B cell (primary cell): ENCODE data around the gene TCEA3. TPM values are rescaled to one million over a fixed set of nuclear protein-coding genes. Genes with fewer than 3 reads are reported as not detected.

Experiments
- ATAC-seq: fragments of 200-7000 bp; cut with Tn5 transposase; one replicate; pipeline ENCODE4 v1.10.0; 2021; ENCODE audit warnings: low read depth, mild to moderate bottlenecking, moderate number of reproducible peaks, moderate library complexity
- CTCF ChIA-PET: fragments of 350-600 bp; sonication (Branson Sonifier 250); formaldehyde crosslinking; loops from one replicate; lab custom pipeline; 2021; ENCODE audit warnings: antibody characterized with exemption, inconsistent platforms; lab: Charles Lee
- POLR2A ChIA-PET: fragments of 350-600 bp; sonication (Branson Sonifier 250); formaldehyde crosslinking; loops from one replicate; lab custom pipeline; 2021; ENCODE audit warnings: antibody characterized with exemption; lab: Charles Lee
- DNase-seq: peaks from one replicate; pipeline ENCODE4 v3.0.0; 2013
- H2AFZ ChIP-seq: 2 replicates; pipeline ENCODE4 v1.6.1; 2012; ENCODE audit warnings: mild to moderate bottlenecking, low read depth, low read length; ENCODE audit not compliant: insufficient read depth, poor library complexity, severe bottlenecking
- H3K27ac ChIP-seq, 2 donors: 1 replicate in 1 of 2; 2 replicates in 1 of 2; pipeline ENCODE4 v1.5.1; 2012 to 2013; ENCODE audit warnings: low read length in 2 of 2, mild to moderate bottlenecking in 2 of 2, moderate library complexity in 1 of 2
- H3K27me3 ChIP-seq, 4 experiments: fragments of 200-600 bp in 1 of 4; sonication (generic) in 1 of 4; replicated peaks in 1 of 4; 1 replicate in 2 of 4; 2 replicates in 2 of 4; pipeline versions ENCODE4 v1.6.1 to v1.7.0; 2013 to 2016; ENCODE audit warnings: low read length in 3 of 4, mild to moderate bottlenecking in 2 of 4, mixed read lengths in 1 of 4, moderate library complexity in 1 of 4; ENCODE audit not compliant: insufficient read depth in 4 of 4, control insufficient read depth in 3 of 4; ENCODE audit errors: control extremely low read depth in 1 of 4
- H3K36me3 ChIP-seq, 2 experiments: replicated peaks in 1 of 2; 1 replicate in 1 of 2; 2 replicates in 1 of 2; pipeline versions ENCODE4 v1.6.1 to v1.7.1; 2013; ENCODE audit warnings: low read length in 1 of 2; ENCODE audit not compliant: insufficient read depth in 2 of 2, control insufficient read depth in 1 of 2; ENCODE audit errors: control extremely low read depth in 1 of 2, extremely low read depth in 1 of 2
- H3K4me1 ChIP-seq, 2 donors: fragments of 200-600 bp in 1 of 2; sonication (generic) in 1 of 2; 1 replicate in 1 of 2; 2 replicates in 1 of 2; pipeline versions ENCODE4 v1.5.1 to v1.6.1; 2013 to 2017; ENCODE audit warnings: low read length in 2 of 2; ENCODE audit not compliant: control insufficient read depth in 2 of 2, insufficient read depth in 2 of 2
- H3K4me2 ChIP-seq: replicated peaks from 2 replicates; pipeline ENCODE3; 2012; ENCODE audit warnings: mild to moderate bottlenecking, low read depth, low read length; ENCODE audit not compliant: poor library complexity, severe bottlenecking
- H3K4me3 ChIP-seq, 5 experiments: fragments of 200-600 bp in 1 of 5; sonication (generic) in 1 of 5; 1 replicate in 3 of 5; 2 replicates in 2 of 5; pipeline versions ENCODE4 v1.5.1 to v1.7.0; 2011 to 2016; ENCODE audit warnings: low read length in 4 of 5, mild to moderate bottlenecking in 4 of 5, low read depth in 2 of 5, control low read depth in 1 of 5, moderate library complexity in 1 of 5; ENCODE audit not compliant: insufficient read depth in 1 of 5; ENCODE audit errors: control extremely low read depth in 1 of 5, extremely low read depth in 1 of 5
- H3K79me2 ChIP-seq: fragments of 200-600 bp; sonication (generic); one replicate; pipeline ENCODE4 v1.6.0; 2016; ENCODE audit warnings: low read length; ENCODE audit not compliant: control insufficient read depth, insufficient read depth
- H3K9ac ChIP-seq: fragments of 200-600 bp; sonication (generic); 2 replicates; pipeline ENCODE4 v1.6.1; 2017; ENCODE audit warnings: mild to moderate bottlenecking, low read length, moderate library complexity
- H3K9me3 ChIP-seq, 3 donors: one replicate each; pipeline versions ENCODE4 v1.6.1 to v1.7.1; 2013; ENCODE audit warnings: low read length in 2 of 3; ENCODE audit not compliant: control insufficient read depth in 2 of 3, insufficient read depth in 1 of 3; ENCODE audit errors: control extremely low read depth in 1 of 3
- H4K20me1 ChIP-seq: 2 replicates; pipeline ENCODE4 v1.6.0; 2012; ENCODE audit warnings: mild to moderate bottlenecking, low read length; ENCODE audit not compliant: insufficient read depth, control insufficient read depth, poor library complexity, severe bottlenecking
- H3K27ac Mint-ChIP-seq: one replicate; pipeline ENCODE4 v1.8.0; 2021; ENCODE audit warnings: mixed read lengths
- H3K27me3 Mint-ChIP-seq: one replicate; pipeline ENCODE4 v1.8.0; 2021; ENCODE audit warnings: mixed read lengths
- H3K4me1 Mint-ChIP-seq: one replicate; pipeline ENCODE4 v1.8.0; 2021; ENCODE audit warnings: mixed read lengths
- H3K4me3 Mint-ChIP-seq: one replicate; pipeline ENCODE4 v1.8.0; 2021; ENCODE audit warnings: mixed read lengths
- H3K9me3 Mint-ChIP-seq: one replicate; pipeline ENCODE4 v1.8.0; 2022; ENCODE audit warnings: mixed read lengths; ENCODE audit not compliant: insufficient read depth
- EZH2 ChIP-seq: IDR thresholded peaks from 2 replicates; pipeline ENCODE4 v1.6.1; 2012; ENCODE audit warnings: borderline replicate concordance, low read depth, mild to moderate bottlenecking, moderate library complexity, low read length; ENCODE audit not compliant: insufficient read depth, poor library complexity, severe bottlenecking
- WGBS: methylation state at CpG from one replicate; pipeline ENCODE4 v1.1.5; 2013; ENCODE audit warnings: missing lambda C conversion rate; ENCODE audit not compliant: insufficient coverage; 5-methylcytosine and 5-hydroxymethylcytosine counted together
- intact Hi-C: fragments of 100-400 bp; cut with micrococcal nuclease; formaldehyde crosslinking; loops from one replicate; pipeline ENCODE4 v1.10.0; 2022
- polyA plus RNA-seq: library from polyadenylated mRNA; depleted of rRNA; stranded (reverse); fragments of >200 nt; gene quantifications from 2 replicates; pipeline ENCODE4 v1.2.3, GENCODE V29; 2012
- total RNA-seq, 2 donors: library from RNA; stranded (reverse); fragments of 120-200 nt in 1 of 2; gene quantifications; 1 replicate in 1 of 2; 2 replicates in 1 of 2; pipeline versions ENCODE4 v1.2.3 to v1.2.4, GENCODE V29; 2013 to 2022
- TF ChIP-seq, protein P1 (sequence below): fragments of 200-600 bp; IDR thresholded peaks from one replicate; pipeline ENCODE4 v1.8.0; 2022; ENCODE audit warnings: antibody characterized with exemption, mild to moderate bottlenecking

The TCEA3 gene
- total and polyA plus RNA-seq, 2 donors (not counting 1 experiment from before 2014, with no cell fraction given): 0.22 TPM; not detected in 1

DNA sequence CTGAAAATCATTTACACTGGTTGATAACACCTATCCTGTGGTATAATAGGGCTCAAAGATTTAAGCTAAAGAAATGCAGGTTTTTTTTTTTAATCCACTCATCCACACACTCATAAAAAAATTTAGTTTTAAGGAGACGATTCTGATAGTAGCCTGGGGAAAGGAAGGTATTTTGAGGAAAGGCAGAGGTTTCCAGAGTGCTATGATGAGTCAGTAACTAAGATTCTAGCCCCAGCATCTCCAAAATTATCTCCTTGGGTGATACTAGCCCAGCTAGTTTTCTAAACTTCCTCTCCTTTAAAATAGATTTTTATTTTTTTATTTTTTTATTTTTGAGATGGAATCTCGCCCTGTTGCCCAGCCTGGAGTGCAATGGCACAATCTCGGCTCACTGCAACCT, 38.7 kb upstream of the TCEA3 start:
- POLR2A ChIA-PET: no interaction called here
- no peak overlapping the region for H2AFZ ChIP-seq
- H3K27ac Mint-ChIP-seq: no peak overlapping the region

GRCh38 chr1:23462766-23463165, 38.2 kb upstream of the TCEA3 start:
- TF ChIP-seq EZH2: no peak
- TF ChIP-seq, protein P1, sequence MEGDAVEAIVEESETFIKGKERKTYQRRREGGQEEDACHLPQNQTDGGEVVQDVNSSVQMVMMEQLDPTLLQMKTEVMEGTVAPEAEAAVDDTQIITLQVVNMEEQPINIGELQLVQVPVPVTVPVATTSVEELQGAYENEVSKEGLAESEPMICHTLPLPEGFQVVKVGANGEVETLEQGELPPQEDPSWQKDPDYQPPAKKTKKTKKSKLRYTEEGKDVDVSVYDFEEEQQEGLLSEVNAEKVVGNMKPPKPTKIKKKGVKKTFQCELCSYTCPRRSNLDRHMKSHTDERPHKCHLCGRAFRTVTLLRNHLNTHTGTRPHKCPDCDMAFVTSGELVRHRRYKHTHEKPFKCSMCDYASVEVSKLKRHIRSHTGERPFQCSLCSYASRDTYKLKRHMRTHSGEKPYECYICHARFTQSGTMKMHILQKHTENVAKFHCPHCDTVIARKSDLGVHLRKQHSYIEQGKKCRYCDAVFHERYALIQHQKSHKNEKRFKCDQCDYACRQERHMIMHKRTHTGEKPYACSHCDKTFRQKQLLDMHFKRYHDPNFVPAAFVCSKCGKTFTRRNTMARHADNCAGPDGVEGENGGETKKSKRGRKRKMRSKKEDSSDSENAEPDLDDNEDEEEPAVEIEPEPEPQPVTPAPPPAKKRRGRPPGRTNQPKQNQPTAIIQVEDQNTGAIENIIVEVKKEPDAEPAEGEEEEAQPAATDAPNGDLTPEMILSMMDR: no peak
- no peak overlapping the region for H3K4me3 ChIP-seq
- ATAC-seq: no peak
- H3K36me3 ChIP-seq: no peaks in the 10 kb centered on the region
- H3K9ac ChIP-seq: no peak overlapping the region
- H2AFZ ChIP-seq: no peak overlapping the region
- Mint-ChIP-seq H3K27ac (no peak overlapping the region), H3K27me3 (peaks cover 15% of the 10 kb centered on the region), H3K9me3 (no peaks in the 10 kb centered on the region), H3K4me1 (no peaks in the 10 kb centered on the region), H3K4me3 (no peak overlapping the region)
- H3K4me1 ChIP-seq: no peaks in the 10 kb centered on the region
- intact Hi-C loops: no loop called here
- H4K20me1 ChIP-seq: no peaks in the 10 kb centered on the region
- no peaks in the 10 kb centered on the region for H3K9me3 ChIP-seq
- H3K27me3 ChIP-seq: no peaks in the 10 kb centered on the region
- H3K27ac ChIP-seq: no peak overlapping the region
- POLR2A ChIA-PET: no interaction called here
- CTCF ChIA-PET: no interaction called here
- DNase-seq: no peak
- 70% methylated on average over 1 of the region's 2 CpGs for WGBS
- H3K4me2 ChIP-seq: no peak overlapping the region
- H3K79me2 ChIP-seq: no peaks in the 10 kb centered on the region

More for the DNA sequence above, 38.7 kb upstream of the TCEA3 start:
- H3K27me3 Mint-ChIP-seq: peaks cover 12% of the 10 kb centered on the region
- no peak for ATAC-seq
- H3K79me2 ChIP-seq: no peaks in the 10 kb centered on the region
- H3K4me1 Mint-ChIP-seq: no peaks in the 10 kb centered on the region
- no peaks in the 10 kb centered on the region for H3K27me3 ChIP-seq
- H3K4me3 ChIP-seq: no peak overlapping the region
- no peaks in the 10 kb centered on the region for H3K36me3 ChIP-seq
- H3K4me2 ChIP-seq: no peak overlapping the region
- no peaks in the 10 kb centered on the region for H3K9me3 Mint-ChIP-seq
- 93% methylated on average over 2 of the region's 3 CpGs for whole genome bisulfite sequencing
- no peak for DNase-seq
- intact Hi-C loops: no loop called here
- H3K4me3 Mint-ChIP-seq: no peak overlapping the region
- TF ChIP-seq, protein P1: no peak
- TF ChIP-seq EZH2: no peak
- H3K27ac ChIP-seq: no peak overlapping the region
- CTCF ChIA-PET: no interaction called here
- H3K9ac ChIP-seq: no peak overlapping the region
- H4K20me1 ChIP-seq: no peaks in the 10 kb centered on the region
- H3K4me1 ChIP-seq: no peaks in the 10 kb centered on the region
- H3K9me3 ChIP-seq: no peaks in the 10 kb centered on the region
